Measurements from ENCODE around the gene ANKS1A.

DNA sequence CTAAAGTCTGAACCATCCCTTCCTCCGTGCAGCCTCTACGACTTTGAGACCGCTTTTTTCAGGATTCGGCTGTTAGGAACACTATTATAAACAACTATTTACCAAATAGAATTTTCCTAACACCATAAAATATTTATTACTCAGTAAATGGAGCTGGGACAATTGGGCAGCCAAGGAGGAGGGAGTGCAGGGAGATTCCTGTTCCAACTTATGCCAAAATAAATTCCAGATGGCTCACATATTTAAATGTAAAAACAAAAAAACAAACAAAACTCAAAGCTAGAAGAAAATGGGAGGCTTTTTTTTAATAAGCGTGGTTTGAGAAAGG lies 204.0 kb downstream of the ANKS1A start:
- TF ChIP-seq, protein P1, sequence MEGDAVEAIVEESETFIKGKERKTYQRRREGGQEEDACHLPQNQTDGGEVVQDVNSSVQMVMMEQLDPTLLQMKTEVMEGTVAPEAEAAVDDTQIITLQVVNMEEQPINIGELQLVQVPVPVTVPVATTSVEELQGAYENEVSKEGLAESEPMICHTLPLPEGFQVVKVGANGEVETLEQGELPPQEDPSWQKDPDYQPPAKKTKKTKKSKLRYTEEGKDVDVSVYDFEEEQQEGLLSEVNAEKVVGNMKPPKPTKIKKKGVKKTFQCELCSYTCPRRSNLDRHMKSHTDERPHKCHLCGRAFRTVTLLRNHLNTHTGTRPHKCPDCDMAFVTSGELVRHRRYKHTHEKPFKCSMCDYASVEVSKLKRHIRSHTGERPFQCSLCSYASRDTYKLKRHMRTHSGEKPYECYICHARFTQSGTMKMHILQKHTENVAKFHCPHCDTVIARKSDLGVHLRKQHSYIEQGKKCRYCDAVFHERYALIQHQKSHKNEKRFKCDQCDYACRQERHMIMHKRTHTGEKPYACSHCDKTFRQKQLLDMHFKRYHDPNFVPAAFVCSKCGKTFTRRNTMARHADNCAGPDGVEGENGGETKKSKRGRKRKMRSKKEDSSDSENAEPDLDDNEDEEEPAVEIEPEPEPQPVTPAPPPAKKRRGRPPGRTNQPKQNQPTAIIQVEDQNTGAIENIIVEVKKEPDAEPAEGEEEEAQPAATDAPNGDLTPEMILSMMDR (conservative IDR thresholded peaks at IDR 0.05; ENCODE audit: low read length) = no peak
- TF ChIP-seq EZH2phosphoT487 (IDR thresholded peaks at IDR 0.05; ENCODE audit: borderline replicate concordance) = no peak

All from Loucy (cell line).